OCI-LY7 (cell line): ENCODE results near the gene NDUFB4. TPM values are rescaled to one million over a fixed set of nuclear protein-coding genes. Genes with fewer than 3 reads are reported as not detected.

Experiments
- BruUV-seq: library from RNA; stranded (reverse); fragments of 400-500 nt; replicated peaks from 2 replicates; lab custom pipeline; 2021; lab: Mats Ljungman, UMichigan
- CTCF ChIA-PET: fragments of 300-600 bp; sonication (Branson Sonifier 250); formaldehyde crosslinking; loops from one replicate; lab custom pipeline; 2022; ENCODE audit warnings: antibody characterized with exemption; ENCODE audit not compliant: unreplicated experiment; lab: Charles Lee
- POLR2A ChIA-PET: fragments of 300-600 bp; sonication (Branson Sonifier 250); formaldehyde crosslinking; loops from one replicate; lab custom pipeline; 2022; ENCODE audit warnings: antibody characterized with exemption; lab: Charles Lee
- DNase-seq: peaks from one replicate; pipeline ENCODE4 v3.0.0-alpha.2; 2015; ENCODE audit warnings: low spot score
- H2AFZ ChIP-seq: fragments of 200-600 bp; sonication (generic), shearing (Covaris generic); 2 replicates; pipeline ENCODE4 v1.6.1; 2014; ENCODE audit warnings: mild to moderate bottlenecking, antibody characterized with exemption, low read length, moderate library complexity
- H3K27ac ChIP-seq: fragments of 200-600 bp; sonication (generic); 2 replicates; pipeline ENCODE4 v1.5.1; 2014; ENCODE audit warnings: mixed run types, low read depth, mild to moderate bottlenecking, moderate library complexity, low read length, inconsistent platforms; ENCODE audit not compliant: poor library complexity, severe bottlenecking
- H3K36me3 ChIP-seq: fragments of 200-600 bp; sonication (generic); 2 replicates; pipeline ENCODE4 v1.6.1; 2014; ENCODE audit warnings: mild to moderate bottlenecking, antibody characterized with exemption, low read length, moderate library complexity, mixed read lengths; ENCODE audit not compliant: insufficient read depth
- H3K4me1 ChIP-seq: fragments of 200-600 bp; sonication (generic); 2 replicates; pipeline ENCODE4 v1.5.1; 2014; ENCODE audit warnings: mild to moderate bottlenecking, low read length; ENCODE audit not compliant: insufficient read depth, poor library complexity, severe bottlenecking
- H3K4me2 ChIP-seq: fragments of 200-600 bp; sonication (generic); 2 replicates; pipeline ENCODE4 v1.6.1; 2014; ENCODE audit warnings: mild to moderate bottlenecking, low read length
- H3K4me3 ChIP-seq: fragments of 200-600 bp; sonication (generic); 2 replicates; pipeline ENCODE4 v1.5.1; 2014; ENCODE audit warnings: mild to moderate bottlenecking, low read depth, low read length; ENCODE audit not compliant: poor library complexity, severe bottlenecking
- H3K79me2 ChIP-seq: fragments of 200-600 bp; sonication (generic); 2 replicates; pipeline ENCODE4 v1.6.1; 2016; ENCODE audit warnings: low read depth, mild to moderate bottlenecking, low read length, moderate library complexity, mixed read lengths; ENCODE audit not compliant: insufficient read depth
- H3K9me2 ChIP-seq: fragments of 200-600 bp; sonication (generic); 2 replicates; pipeline ENCODE4 v1.6.1; 2016; ENCODE audit warnings: mild to moderate bottlenecking, low read length, mixed read lengths; ENCODE audit not compliant: insufficient read depth
- H3K9me3 ChIP-seq: fragments of 200-600 bp; sonication (generic); 2 replicates; pipeline ENCODE4 v1.6.1; 2014; ENCODE audit warnings: mild to moderate bottlenecking, mixed run types, low read length, mixed read lengths
- H4K20me1 ChIP-seq: fragments of 200-600 bp; sonication (generic); 2 replicates; pipeline ENCODE4 v1.6.1; 2014; ENCODE audit warnings: mild to moderate bottlenecking, antibody characterized with exemption, low read length, moderate library complexity, mixed read lengths; ENCODE audit not compliant: insufficient read depth
- EZH2phosphoT487 ChIP-seq: fragments of 200-600 bp; sonication (generic); IDR thresholded peaks from 2 replicates; pipeline ENCODE4 v1.6.1; 2018; ENCODE audit warnings: low read depth, borderline replicate concordance, mild to moderate bottlenecking, mixed run types, antibody characterized with exemption, low read length, moderate library complexity, mixed read lengths
- intact Hi-C: fragments of 100-400 bp; cut with micrococcal nuclease; formaldehyde crosslinking; loops from one replicate; pipeline ENCODE4 v1.10.0; 2022; ENCODE audit not compliant: unreplicated experiment
- total RNA-seq, 2 experiments: library from RNA; depleted of rRNA in 1 of 2; stranded (reverse); fragments of >200 nt in 1 of 2; shearing (Covaris generic) in 1 of 2; gene quantifications; 2 replicates each; pipeline ENCODE4 v1.2.3, GENCODE V29; 2014 to 2022
- TF ChIP-seq, protein P1 (sequence below): fragments of 200-600 bp; sonication (generic); conservative IDR thresholded peaks from 2 replicates; pipeline ENCODE4 v1.5.1; 2014; ENCODE audit warnings: mild to moderate bottlenecking, antibody characterized with exemption, low read length, moderate library complexity, mixed read lengths

Gene NDUFB4
- total RNA-seq, 2 experiments from 2014 or later = 130 to 145 TPM

- H3K27ac ChIP-seq = no peak overlapping the region
- no peak for TF ChIP-seq EZH2phosphoT487
- TF ChIP-seq, protein P1, sequence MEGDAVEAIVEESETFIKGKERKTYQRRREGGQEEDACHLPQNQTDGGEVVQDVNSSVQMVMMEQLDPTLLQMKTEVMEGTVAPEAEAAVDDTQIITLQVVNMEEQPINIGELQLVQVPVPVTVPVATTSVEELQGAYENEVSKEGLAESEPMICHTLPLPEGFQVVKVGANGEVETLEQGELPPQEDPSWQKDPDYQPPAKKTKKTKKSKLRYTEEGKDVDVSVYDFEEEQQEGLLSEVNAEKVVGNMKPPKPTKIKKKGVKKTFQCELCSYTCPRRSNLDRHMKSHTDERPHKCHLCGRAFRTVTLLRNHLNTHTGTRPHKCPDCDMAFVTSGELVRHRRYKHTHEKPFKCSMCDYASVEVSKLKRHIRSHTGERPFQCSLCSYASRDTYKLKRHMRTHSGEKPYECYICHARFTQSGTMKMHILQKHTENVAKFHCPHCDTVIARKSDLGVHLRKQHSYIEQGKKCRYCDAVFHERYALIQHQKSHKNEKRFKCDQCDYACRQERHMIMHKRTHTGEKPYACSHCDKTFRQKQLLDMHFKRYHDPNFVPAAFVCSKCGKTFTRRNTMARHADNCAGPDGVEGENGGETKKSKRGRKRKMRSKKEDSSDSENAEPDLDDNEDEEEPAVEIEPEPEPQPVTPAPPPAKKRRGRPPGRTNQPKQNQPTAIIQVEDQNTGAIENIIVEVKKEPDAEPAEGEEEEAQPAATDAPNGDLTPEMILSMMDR = peak; percentile 94
- no peaks in the 10 kb centered on the region for H4K20me1 ChIP-seq
- DNase-seq = peak; percentile 84
- no peaks in the 10 kb centered on the region for H3K9me3 ChIP-seq
- intact Hi-C loops = loop anchor here (1.0 kb wide), 2 partner anchors 140 to 315 kb away; no protein-coding TSS in a partner anchor
- H3K9me2 ChIP-seq = no peaks in the 10 kb centered on the region
- H2AFZ ChIP-seq = peak overlapping the region; percentile 94; the same call in 1 of the 2 replicates
- CTCF ChIA-PET = interaction anchor here (0.6 to 1.5 kb wide), 8 partner anchors 9 to 244 kb away, joined by 3 to 19 read pairs (median 4); no protein-coding TSS in a partner anchor
- H3K4me2 ChIP-seq = peak overlapping the region; percentile 80
- H3K36me3 ChIP-seq = no peaks in the 10 kb centered on the region
- no TSS peak for BruUV-seq
- H3K4me1 ChIP-seq = peaks cover 3% of the 10 kb centered on the region
- peak overlapping the region; percentile 64 for H3K4me3 ChIP-seq
- H3K79me2 ChIP-seq = no peaks in the 10 kb centered on the region
- POLR2A ChIA-PET = interaction anchor here (0.7 to 1.3 kb wide), 5 partner anchors 9 to 143 kb away, joined by 3 to 7 read pairs (median 4); partner anchors contain the start of gene NDUFB4
These were observed 37.3 kb upstream of the NDUFB4 start for GRCh38 chr3:120558771-120559241.

DNA sequence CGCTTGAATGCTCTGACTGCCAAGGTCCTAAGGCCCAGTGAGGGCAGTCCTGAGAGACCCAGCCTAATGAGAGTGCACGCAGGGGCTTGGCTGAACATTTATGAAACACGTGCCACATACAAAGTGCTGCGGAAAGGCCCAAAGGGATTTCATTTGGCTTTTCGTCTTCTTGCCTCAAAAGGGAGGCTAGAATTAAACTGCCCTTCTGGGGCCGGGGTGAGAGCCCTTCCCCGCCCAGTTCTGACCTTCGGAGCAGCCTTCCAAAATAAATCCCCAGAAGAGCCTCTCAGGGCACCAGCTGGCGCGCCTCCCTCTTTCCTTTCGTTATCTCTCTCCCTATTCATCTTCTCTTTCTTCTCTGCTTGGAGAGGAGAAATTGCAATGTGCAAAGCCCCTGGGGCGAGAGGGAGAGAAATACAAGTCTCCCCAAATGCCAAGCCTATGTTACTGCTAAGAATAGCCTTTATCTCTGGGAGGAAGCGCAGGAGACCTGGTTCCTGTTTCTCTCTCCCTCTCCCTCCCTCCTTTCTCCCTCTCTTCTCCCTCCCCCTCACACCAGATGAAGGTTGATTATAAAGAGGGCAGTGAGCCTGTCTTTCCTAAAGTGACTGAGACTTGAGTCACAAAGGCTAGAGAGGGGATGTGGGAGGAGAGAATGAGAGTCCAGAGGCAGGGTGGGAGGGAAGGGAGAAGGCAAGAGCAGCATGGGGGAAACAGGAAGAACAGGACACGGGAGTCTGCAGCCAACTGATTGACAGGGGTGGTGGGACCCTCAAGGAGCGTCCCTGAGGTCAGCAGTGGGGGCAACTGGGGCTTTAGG lies 36.7 kb upstream of the NDUFB4 start:
- Histone ChIP-seq H3K27ac (no peak overlapping the region), H3K4me1 (peaks cover 3% of the 10 kb centered on the region), H2AFZ (no peak overlapping the region), H3K4me2 (peak overlapping the region; percentile 37), H4K20me1 (no peaks in the 10 kb centered on the region), H3K36me3 (no peaks in the 10 kb centered on the region), H3K79me2 (no peaks in the 10 kb centered on the region), H3K4me3 (no peak overlapping the region), H3K9me2 (no peaks in the 10 kb centered on the region), H3K9me3 (no peaks in the 10 kb centered on the region)
- POLR2A ChIA-PET = interaction anchor here (0.9 to 1.3 kb wide), 2 partner anchors 9 to 144 kb away, joined by 4 to 5 read pairs; no protein-coding TSS in a partner anchor
- intact Hi-C loops = loop anchor here (1.0 kb wide), 2 partner anchors 140 to 315 kb away; no protein-coding TSS in a partner anchor
- CTCF ChIA-PET = interaction anchor here (0.6 to 1.5 kb wide), 7 partner anchors 8 to 243 kb away, joined by 3 to 19 read pairs (median 3); no protein-coding TSS in a partner anchor
- no peak for DNase-seq
- no TSS peak for BruUV-seq
- no peak for TF ChIP-seq EZH2phosphoT487
- TF ChIP-seq, protein P1 = peak; percentile 28; the same call in 1 of the 2 replicates
